SH-SY5Y (cell line): ENCODE measurements around the gene POLRMT.

Experiments
- GATA2 ChIP-seq: IDR thresholded peaks from 2 replicates; pipeline ENCODE4 v1.6.1; 2011; ENCODE audit warnings: mild to moderate bottlenecking, low read depth, low read length
- GATA3 ChIP-seq: IDR thresholded peaks from 2 replicates; pipeline ENCODE4 v1.6.1; 2011; ENCODE audit warnings: low read depth, mild to moderate bottlenecking, low read length, moderate library complexity

POLRMT gene

DNA sequence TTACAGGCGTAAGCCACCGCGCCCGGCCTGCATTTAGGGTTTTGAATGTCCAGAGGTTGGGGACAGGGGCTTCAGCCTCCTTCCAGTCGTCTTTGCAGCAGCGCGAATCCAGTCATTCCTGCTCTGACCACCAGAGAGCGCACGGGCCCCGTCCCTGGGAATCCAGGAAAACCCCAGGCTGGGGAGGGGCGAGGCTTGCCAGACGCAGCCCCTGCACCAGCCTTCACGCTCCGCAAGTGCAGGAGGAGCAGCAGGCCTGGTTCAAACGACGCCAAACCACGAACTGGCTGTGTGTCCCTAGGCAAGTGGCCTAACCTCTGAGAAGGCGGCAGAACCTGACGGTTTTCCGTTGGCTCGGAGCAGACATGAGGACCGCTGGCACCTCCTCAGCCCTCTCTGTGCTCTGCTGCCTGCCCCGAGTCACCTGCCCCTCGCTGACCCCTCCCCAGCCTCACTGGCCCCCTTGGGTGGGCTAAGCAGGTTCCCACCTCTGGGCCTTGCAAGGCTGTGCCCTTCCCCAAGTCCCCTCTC is 31.6 kb upstream of the POLRMT start:
- no peak for TF ChIP-seq GATA2
- no peak for TF ChIP-seq GATA3

DNA sequence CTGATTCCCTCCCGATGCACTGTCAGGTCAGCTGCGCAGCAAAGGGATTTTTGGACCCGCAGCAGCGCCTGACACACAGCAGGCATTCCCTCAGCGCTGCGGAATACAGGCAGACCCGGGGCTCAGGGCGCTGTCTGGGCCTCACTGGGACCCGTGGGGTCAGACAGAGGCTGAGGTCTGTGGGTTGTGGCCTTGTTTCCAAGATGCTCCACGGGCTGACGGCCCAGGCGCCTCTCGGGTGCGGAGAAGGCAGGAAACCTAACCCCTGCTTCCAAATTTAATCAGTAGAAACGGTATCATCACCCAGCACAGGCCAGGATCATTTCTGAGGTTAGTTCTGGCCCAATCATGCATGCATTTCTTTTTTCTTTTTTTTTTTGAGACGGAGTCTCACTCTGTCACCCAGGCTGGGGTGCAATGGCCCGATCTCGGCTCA is 30.4 kb upstream of the POLRMT start:
- TF ChIP-seq GATA2 (no peak), GATA3 (no peak)

DNA sequence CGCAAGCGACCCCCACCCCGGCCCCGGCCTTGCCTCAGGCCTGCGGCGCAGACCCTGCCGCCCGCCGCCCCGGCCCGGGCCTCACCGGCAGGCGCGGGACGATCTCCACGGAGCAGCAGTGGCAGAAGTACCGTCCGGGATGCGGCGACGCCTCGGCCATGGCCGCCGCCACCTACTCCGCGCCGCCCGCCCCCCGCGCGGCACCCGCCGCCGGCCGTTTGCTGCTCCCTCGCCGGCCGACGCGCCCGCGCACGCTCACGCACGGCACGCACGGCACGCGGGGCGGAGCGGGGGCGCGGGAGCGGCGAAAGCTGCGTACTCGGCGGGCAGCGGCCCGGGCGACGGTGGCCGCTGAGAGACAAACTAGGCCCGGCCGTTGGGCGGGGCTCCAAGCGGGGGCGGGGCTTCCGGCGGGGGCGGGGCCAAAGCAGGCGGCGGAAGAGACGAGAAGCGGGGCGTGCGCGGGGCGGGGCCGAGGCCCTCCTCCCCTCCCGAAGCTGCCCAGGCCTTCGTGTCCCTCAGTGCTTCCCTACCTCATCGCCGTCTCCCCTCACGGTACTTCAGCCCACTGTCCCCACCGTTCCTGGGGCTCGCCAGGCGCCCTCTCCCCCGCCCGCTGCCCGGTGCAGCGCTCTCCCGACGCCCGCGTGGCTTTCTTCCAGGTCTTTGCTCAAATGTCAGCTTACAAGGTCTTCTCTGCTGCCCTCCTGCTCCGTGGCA is 29.8 kb upstream of the POLRMT start, which contains the start of gene RNF126:
RNF126 (minus strand) TSS at position 253 of the 720 bp plus-strand sequence; CDS start at position 160, 93 bp downstream.
- TF ChIP-seq GATA3 (no peak), GATA2 (no peak)

DNA sequence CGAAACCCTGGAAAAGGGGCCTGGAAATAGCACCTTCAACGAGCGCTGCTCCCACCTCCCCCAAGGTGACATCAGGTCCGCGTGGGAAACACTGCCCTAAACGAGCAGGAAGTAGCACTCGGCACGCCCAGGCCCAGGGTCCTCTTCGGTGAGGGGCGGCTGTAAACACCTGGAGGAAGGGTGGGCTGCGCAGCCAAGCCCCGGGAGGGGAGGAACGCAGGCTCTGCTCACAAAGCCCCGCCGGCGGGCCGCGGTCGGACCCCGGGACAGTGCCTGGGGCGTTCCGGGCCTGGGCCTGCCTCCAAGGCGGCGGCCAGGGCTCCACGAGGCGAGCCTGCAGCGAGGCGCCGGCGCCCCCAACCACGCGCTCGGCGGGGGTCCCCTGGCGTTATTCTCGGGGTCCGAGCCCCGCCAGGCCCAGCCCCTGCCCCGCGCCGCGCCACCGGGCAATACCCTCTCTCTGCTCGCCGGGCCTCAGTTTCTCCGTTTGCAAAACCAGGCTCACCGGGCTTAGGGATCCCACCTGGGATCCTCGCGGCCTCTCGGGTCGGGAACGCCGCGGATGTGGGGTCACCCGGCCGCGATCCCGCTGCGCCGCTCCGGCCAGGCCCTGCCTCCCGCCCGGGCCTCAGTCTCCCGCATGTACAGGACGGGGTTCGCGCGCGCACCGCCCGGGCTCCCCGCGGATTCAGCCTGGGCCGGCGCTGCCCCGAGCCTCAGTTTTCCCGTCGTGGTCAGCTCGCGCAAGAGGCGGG is 29.0 kb upstream of the POLRMT start:
- TF ChIP-seq GATA3 (no peak), GATA2 (no peak)

DNA sequence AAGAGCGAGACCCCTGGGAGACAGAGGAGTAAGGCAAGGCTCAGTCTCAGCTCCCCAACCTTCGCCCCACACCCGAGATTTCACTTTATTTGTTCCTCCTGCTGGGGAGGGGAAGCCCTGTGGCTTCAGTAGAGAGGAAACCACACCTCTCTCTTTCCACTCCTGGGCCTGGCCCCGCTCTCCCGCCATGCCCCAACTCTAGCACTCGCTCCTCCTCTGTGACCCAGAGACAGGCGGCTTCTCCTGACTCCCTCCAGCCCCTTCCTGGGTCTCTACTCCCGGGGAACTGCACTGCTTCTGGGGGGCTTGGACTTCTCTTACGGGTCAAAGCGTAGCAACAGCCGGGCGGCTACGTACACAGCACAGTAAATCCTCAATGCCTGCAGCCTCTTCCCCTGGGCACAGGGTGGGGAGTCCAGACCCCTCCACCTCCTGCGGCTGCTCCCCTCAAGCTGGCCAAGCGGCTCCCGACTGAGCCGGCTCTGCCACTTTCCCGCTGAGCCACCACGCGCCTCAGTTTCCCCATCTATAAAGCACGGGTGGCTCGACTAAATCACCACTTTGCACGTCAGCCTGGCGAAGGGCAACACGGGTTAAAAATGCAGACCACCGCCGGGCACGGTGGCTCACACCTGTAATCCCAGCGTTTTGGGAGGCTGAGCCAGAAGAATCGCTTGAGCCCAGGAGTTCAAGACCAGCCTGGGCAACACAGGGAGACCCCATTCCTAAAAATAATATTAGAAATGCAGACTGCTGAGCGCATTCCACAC is 28.3 kb upstream of the POLRMT start:
- TF ChIP-seq GATA2: no peak
- TF ChIP-seq GATA3: no peak

DNA sequence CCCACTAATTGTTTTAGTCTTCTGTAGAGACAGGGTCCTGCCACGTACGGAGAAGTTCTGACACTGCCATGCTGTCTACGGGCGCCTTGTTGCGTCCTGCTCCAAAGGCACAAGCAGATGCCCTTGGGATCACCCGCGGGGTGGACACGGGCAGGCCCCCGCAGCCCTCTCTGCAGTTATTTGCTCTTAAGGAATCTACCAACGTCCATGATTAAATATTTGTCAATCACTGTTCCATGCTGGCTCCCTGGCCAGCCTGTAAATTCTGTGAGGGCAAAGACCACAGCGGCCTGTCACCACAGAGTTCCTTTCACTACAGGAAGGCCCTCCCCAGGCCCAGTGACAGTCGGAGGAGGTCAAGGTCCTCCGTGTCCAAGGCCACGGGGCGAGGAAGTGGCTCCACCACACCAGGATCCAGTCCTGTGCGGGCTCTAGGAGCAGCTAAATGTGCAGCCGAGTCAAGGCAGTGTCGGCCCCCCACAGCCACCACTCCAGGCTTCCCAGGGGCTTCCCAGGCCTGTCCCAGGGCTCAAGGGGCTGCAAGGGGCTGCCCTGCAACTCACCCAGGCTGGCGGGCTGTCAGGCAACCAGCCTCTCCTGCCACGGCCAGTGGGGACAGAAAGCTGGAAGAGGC is 27.6 kb upstream of the POLRMT start:
- TF ChIP-seq GATA2 (no peak), GATA3 (no peak)

DNA sequence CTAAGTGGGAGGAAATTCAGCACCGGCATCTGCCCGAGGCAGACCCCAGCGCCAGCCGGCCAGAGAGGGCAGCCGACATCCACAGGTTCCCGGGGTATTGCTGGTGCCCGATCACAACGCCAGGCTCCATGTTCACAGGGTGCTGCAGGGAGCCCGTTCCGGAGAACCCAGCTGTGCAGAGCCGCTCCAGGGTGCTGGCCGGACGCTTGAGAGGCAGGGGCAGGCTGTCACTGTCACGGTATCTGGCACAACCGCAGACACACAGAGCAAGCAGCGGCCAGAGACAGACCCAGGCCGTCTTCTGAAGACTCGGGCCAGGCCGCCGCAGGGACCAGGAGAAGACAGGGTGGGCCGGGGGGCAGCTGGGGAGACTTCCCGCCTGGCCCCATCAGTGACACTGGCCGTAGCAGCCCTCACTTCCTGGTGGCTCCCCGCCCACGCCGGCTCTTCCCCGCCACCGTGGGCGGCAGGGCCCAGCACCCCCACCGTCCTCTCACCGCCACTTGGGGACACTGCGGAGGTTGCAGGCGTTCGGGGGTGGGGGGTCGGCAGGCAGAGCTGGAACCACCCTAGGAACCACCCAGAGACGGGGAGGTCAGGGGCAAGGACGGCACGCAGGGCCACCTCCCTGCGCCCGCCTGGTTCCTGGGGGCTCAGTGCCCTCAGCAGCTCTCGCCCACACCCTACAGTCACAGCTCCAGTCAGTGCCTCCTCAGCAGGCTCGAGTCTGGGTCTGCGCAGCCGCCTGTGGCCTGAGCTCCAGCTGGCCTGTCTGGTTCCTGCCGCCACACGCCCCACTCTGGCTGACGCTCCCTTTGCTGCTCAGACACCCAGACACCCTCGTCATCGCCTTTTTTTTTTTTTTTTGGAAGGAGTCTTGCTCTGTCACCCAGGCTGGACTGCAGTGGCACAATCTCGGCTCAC is 25.8 kb upstream of the POLRMT start:
- TF ChIP-seq GATA2 (no peak), GATA3 (no peak)

DNA sequence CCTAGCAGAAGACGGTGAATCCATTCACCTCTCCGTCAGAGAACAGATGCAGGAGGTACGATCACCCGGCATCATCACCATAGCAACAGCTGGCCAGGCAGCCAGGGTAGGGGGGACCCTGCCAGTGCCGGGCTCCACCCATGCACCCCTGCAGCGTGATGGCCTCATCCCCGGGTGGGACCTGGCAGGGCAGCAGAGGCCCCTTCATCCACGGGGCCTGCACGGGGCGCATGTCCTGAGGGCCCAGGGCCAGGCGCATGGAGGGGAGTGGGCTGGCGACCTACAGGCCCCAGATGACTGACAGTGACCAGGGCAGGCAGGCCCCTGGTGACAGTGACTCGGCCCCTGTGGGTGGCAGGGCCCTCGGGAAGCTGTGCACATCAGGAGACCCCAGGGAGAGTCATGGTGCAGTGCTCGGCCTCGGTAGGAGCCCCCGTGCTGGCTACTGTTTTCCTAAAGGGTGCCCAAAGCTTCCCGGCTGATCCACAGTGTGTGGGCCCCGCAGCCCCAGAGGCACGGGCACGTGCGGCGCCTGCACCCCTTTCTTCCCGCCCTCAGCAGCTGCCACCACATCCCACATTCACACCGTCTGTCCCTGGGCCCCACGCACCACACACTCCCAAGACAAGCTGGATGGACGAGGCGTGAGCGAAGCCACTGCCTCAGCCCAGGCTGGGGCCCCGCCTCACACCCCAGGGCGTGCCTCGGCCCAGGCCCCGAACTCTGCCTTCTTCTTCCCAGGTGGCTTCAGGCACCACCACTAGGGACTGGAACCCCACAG is 24.9 kb upstream of the POLRMT start:
- TF ChIP-seq GATA3: no peak

DNA sequence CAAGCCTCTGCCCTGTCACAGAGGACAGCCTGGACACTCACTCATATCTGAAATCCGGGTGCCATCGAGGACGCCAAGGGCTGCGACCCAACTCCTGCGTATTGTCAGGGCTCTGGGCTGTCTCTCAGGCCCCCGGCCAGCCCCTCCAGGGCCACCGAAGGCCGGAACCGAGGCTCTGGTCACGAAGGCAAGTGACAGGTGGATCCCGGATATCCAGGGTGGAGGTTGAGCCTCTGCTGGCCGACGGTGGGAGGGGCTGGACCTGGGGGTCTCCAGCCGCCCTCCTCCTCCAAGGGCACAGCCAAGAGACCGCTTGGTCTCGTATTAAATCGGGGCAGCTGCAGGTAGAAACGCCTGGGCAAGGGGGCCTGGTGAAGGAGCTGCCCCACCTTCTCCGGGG is 24.3 kb upstream of the POLRMT start:
- TF ChIP-seq GATA3 (no peak), GATA2 (no peak)

DNA sequence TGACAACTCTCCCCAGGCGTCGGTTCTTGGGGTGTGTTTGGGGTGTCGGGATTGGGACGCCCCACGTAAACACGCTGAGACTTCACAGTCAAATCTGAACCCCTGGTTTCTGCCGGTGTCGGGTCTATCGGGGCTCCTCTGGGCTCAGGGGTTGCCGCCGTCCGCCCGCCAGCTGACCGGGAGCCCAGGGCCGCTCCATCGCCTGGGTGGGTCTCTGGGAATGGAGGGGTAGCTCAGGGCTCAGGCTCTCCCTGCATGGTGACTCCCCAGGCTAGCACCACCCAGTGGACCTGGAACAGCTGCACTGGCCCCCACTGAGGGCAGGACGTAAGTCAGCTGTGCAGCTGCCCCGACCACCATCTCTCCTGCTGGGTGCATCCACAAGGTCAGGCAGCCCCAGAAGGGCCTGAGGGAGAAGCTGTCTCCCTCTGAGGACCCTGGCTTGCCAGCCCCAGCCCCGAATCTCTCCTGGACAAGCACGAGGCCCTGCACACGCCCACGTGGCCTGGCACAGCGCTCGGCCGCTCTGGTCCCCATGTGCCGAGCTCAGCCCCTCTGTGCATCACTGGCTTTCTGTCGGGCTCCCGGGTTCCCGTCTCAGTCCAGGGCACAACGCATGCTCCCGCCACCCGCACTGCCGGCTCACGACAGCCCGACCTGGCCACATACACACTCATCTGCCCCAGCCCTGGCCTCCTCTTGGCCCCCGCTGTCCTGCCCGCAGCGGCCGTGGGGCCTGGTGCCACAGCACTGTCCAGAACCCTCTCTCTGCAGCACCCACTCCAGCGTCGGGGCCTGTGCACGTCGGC is 23.6 kb upstream of the POLRMT start:
- TF ChIP-seq GATA3 (no peak), GATA2 (no peak)

DNA sequence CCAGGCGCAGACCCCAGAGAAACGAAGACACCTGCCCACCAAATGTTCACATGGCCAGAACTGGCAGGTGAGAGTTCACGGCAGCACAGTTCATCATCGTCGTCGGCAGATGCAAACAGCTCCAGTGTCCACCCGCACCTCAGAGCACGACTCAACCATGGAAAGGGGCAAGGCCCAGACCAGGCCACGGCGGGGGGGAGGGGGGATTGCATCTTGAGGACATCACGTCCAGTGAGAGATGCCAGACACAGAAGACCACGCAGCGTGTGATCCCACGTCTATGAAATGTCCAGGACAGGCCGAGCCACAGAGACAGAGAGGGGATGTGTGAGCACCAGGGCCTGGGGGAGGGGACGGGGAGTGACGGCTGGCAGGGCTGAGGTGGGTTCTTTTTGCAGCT is 22.4 kb upstream of the POLRMT start:
- TF ChIP-seq GATA3: no peak
- TF ChIP-seq GATA2: no peak

DNA sequence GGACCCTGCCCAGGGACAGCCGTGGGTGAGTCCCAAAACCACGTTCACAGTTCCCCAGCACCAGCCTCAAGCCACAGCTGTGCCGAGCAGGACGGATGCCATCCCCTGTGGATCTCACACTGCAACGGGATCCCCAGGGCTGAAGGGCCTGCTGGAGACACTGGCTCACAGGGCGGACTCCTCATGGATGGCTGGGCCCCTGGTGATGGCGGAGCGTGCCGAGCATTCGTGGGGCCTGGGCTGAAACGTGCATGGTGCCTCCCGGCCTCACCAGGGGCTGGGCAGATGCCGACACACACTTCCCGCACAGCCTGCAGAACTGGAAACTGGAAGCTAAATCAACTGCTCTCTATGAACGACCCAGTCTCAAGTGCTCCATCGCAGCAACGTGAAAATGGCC is 20.1 kb upstream of the POLRMT start:
- TF ChIP-seq GATA3 (no peak), GATA2 (no peak)
